Esophagus muscularis mucosa (tissue), 4 donors: Measurements from ENCODE around the gene DAPK1.
A peak's percentile ranks its signal among the peaks of the same experiment; 100 is the strongest.

ENCODE experiments used
- EP300 ChIP-seq: sonication (generic); formaldehyde crosslinking; IDR thresholded peaks from one replicate; pipeline ENCODE4 v1.6.1; 2017; ENCODE audit warnings: antibody characterized with exemption
- POLR2A ChIP-seq: fragments of 450-650 bp; IDR thresholded peaks from one replicate; pipeline ENCODE4 v1.6.1; 2017; ENCODE audit warnings: antibody characterized with exemption, moderate library complexity, mild to moderate bottlenecking, low read depth
- POLR2AphosphoS5 ChIP-seq, 2 donors: sonication (generic); formaldehyde crosslinking; IDR thresholded peaks; one replicate each; pipeline ENCODE4 v1.6.1; 2017; ENCODE audit warnings: antibody characterized with exemption in 2 of 2
- TF ChIP-seq, protein P1 (sequence below), 3 experiments: fragments of 200-600 bp in 2 of 3; fragments of 450-650 bp in 1 of 3; sonication (generic) in 2 of 3; IDR thresholded peaks; one replicate each; pipeline ENCODE4 v1.5.1; 2017 to 2019; ENCODE audit warnings: antibody characterized with exemption in 3 of 3, mild to moderate bottlenecking in 2 of 3, moderate library complexity in 1 of 3

DNA sequence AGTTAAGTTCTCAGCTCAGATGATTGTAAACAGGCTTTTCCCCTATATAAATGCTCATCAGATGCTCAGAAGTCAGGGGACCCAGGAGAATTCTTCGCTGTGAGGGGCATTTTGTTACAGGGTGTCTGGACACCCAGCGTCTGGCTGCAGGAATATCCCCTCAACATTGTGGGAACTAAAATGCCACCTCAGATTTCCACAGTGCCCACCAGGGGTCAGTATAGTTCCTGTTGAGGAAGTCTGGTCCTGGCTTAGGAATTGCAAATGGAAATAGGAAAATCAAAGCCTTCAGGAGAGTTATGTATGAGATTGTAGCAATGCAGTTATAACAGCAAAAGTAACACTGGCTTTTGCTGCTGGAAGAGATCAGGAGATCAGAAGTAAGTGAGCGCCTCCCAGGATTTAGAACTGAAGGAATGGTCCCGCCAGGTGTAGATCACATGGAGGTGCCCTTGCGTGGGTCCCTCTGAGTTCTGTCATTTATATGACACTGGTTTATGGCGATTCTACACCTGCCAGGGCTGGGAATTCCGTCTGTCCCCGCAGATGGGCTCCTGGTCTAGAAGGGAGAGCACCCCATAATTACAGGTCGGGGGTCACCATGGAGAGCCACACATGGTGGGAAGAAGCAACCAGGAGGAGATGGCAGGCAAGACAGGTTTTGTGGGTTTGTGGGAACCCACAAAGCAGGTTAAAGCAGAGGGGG, 181.1 kb downstream of the DAPK1 start:
- TF ChIP-seq, protein P1, sequence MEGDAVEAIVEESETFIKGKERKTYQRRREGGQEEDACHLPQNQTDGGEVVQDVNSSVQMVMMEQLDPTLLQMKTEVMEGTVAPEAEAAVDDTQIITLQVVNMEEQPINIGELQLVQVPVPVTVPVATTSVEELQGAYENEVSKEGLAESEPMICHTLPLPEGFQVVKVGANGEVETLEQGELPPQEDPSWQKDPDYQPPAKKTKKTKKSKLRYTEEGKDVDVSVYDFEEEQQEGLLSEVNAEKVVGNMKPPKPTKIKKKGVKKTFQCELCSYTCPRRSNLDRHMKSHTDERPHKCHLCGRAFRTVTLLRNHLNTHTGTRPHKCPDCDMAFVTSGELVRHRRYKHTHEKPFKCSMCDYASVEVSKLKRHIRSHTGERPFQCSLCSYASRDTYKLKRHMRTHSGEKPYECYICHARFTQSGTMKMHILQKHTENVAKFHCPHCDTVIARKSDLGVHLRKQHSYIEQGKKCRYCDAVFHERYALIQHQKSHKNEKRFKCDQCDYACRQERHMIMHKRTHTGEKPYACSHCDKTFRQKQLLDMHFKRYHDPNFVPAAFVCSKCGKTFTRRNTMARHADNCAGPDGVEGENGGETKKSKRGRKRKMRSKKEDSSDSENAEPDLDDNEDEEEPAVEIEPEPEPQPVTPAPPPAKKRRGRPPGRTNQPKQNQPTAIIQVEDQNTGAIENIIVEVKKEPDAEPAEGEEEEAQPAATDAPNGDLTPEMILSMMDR (IDR thresholded peaks at IDR 0.05) = peak; percentile 72 to 83 (median 76)
- no peak for TF ChIP-seq POLR2A
- TF ChIP-seq POLR2AphosphoS5 (IDR thresholded peaks at IDR 0.05) = no peak
- TF ChIP-seq EP300 = no peak
